PC-3 (cell line): ENCODE data around the gene GTPBP2. TPM values are rescaled to one million over a fixed set of nuclear protein-coding genes. Genes with fewer than 3 reads are reported as not detected.
"Not testable (repeated sequence)": the region's sequence is repeated elsewhere in the genome, so short reads cannot be mapped to it uniquely, and the experiment has no call there.

Experiments used
- ATAC-seq: fragments of 200-7000 bp; cut with Tn5 transposase; 2 replicates; pipeline ENCODE4 v1.9.1; 2020; ENCODE audit warnings: mild to moderate bottlenecking, moderate library complexity
- BruUV-seq: library from RNA; stranded (reverse); fragments of 400-500 nt; replicated peaks from 2 replicates; lab custom pipeline; 2021; lab: Mats Ljungman, UMichigan
- CTCF ChIA-PET: fragments of 300-600 bp; sonication (Branson Sonifier 250); formaldehyde crosslinking; loops from one replicate; lab custom pipeline; 2022; ENCODE audit warnings: antibody characterized with exemption; lab: Charles Lee
- POLR2A ChIA-PET: fragments of 300-600 bp; sonication (Branson Sonifier 250); formaldehyde crosslinking; loops from one replicate; lab custom pipeline; 2022; ENCODE audit warnings: antibody characterized with exemption; ENCODE audit not compliant: unreplicated experiment; lab: Charles Lee
- DNase-seq: peaks from one replicate; pipeline ENCODE4 v3.0.0-alpha.2; 2015
- H2AFZ ChIP-seq: fragments of 300-600 bp; sonication (generic); 2 replicates; pipeline ENCODE4 v1.6.0; 2016; ENCODE audit warnings: antibody characterized with exemption, low read length
- H3F3A ChIP-seq: fragments of 300-600 bp; sonication (generic); one replicate; pipeline ENCODE4 v1.6.0; 2017; ENCODE audit warnings: antibody characterized with exemption, low read length, control low read depth, mild to moderate bottlenecking; ENCODE audit not compliant: unreplicated experiment
- H3K27ac ChIP-seq: fragments of 300-600 bp; sonication (generic); 2 replicates; pipeline ENCODE4 v1.5.1; 2016; ENCODE audit warnings: mild to moderate bottlenecking, low read length
- H3K27me3 ChIP-seq: fragments of 300-600 bp; sonication (generic); 2 replicates; pipeline ENCODE4 v1.6.1; 2016; ENCODE audit warnings: low read length, mixed read lengths
- H3K36me3 ChIP-seq: fragments of 300-600 bp; sonication (generic); 2 replicates; pipeline ENCODE4 v1.6.1; 2016; ENCODE audit warnings: low read depth, mixed run types, low read length, mixed read lengths
- H3K4me1 ChIP-seq: fragments of 300-600 bp; sonication (generic); 2 replicates; pipeline ENCODE4 v1.5.1; 2016; ENCODE audit warnings: low read length; ENCODE audit not compliant: insufficient read depth
- H3K4me2 ChIP-seq: fragments of 300-600 bp; sonication (generic); 2 replicates; pipeline ENCODE4 v1.6.0; 2016; ENCODE audit warnings: low read length
- H3K4me3 ChIP-seq: fragments of 300-600 bp; sonication (generic); 2 replicates; pipeline ENCODE4 v1.5.1; 2016; ENCODE audit warnings: mild to moderate bottlenecking, low read length, mixed read lengths
- H3K79me2 ChIP-seq: fragments of 300-600 bp; sonication (generic); 2 replicates; pipeline ENCODE4 v1.6.1; 2017; ENCODE audit warnings: low read length, mixed read lengths
- H3K9ac ChIP-seq: fragments of 300-600 bp; sonication (generic); 2 replicates; pipeline ENCODE4 v1.6.0; 2016; ENCODE audit warnings: mild to moderate bottlenecking, low read length
- H3K9me2 ChIP-seq: fragments of 300-600 bp; sonication (generic); replicated peaks from 2 replicates; pipeline ENCODE4 v1.6.1; 2016; ENCODE audit warnings: mixed run types, low read length, mixed read lengths
- H3K9me3 ChIP-seq: fragments of 300-600 bp; sonication (generic); 2 replicates; pipeline ENCODE4 v1.6.1; 2016; ENCODE audit warnings: low read length, mixed read lengths
- H4K20me1 ChIP-seq: fragments of 300-600 bp; sonication (generic); 2 replicates; pipeline ENCODE4 v1.6.1; 2016; ENCODE audit warnings: low read length, mixed read lengths
- CTCF ChIP-seq: fragments of 300-600 bp; sonication (generic); conservative IDR thresholded peaks from 2 replicates; pipeline ENCODE4 v1.5.1; 2017; ENCODE audit warnings: antibody characterized with exemption, low read depth, mild to moderate bottlenecking, low read length
- EZH2 ChIP-seq: fragments of 300-600 bp; sonication (generic); IDR thresholded peaks from one replicate; pipeline ENCODE4 v1.6.1; 2017; ENCODE audit warnings: antibody characterized with exemption, mild to moderate bottlenecking, low read length; ENCODE audit not compliant: unreplicated experiment
- EZH2phosphoT487 ChIP-seq: fragments of 300-600 bp; sonication (generic); IDR thresholded peaks from 2 replicates; pipeline ENCODE4 v1.6.1; 2018; ENCODE audit warnings: mild to moderate bottlenecking, antibody characterized with exemption, low read length, borderline replicate concordance
- intact Hi-C: fragments of 100-400 bp; cut with micrococcal nuclease; formaldehyde crosslinking; loops from 2 replicates; pipeline ENCODE4 v1.9.0; 2023
- total RNA-seq: library from RNA; depleted of rRNA; stranded (reverse); fragments of >200 nt; gene quantifications from 2 replicates; pipeline ENCODE4 v1.2.3, GENCODE V29; 2014

The GTPBP2 gene
- total RNA-seq, 1 experiment from 2014 or later: 38.1 TPM

DNA sequence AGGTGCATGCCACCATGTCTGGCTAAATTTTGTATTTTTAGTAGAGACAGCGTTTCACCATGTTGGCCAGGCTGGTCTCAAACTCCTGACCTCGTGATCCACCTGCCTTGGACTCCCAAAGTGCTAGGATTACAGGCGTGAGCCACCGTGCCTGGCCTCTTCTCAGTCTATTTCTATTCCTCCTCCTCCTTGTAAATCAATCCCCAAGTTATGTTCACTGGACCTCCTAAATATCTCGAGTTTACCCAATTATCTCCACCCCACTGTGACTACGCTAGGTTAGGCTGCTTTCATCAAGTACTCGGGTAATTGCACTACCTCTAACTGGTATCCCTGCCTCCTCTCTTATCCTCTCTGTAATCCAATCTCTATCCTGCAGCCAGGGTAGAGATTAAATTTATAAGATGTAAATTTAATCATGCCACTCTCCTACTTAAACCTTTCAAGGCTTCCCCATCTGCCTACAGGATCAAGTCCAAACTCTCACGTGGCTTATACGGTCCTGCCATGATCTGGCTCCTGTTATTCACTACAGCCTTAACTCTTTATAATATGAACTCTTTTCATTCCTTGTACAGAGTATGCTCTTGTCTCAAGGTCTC is 5.7 kb upstream of the GTPBP2 start:
- no TSS peak for BruUV-seq
- Histone ChIP-seq H3K9me2 (no peaks in the 10 kb centered on the region), H3K9me3 (no peaks in the 10 kb centered on the region), H3K27ac (no peak overlapping the region), H4K20me1 (peaks cover 4% of the 10 kb centered on the region; the same call in 1 of the 2 replicates), H3K79me2 (peaks cover 45% of the 10 kb centered on the region), H3K27me3 (no peaks in the 10 kb centered on the region), H2AFZ (peak overlapping the region; percentile 93), H3K4me3 (no peak overlapping the region), H3K36me3 (peaks cover 12% of the 10 kb centered on the region), H3K4me1 (peaks cover 33% of the 10 kb centered on the region), H3K4me2 (peak overlapping the region; percentile 95), H3K9ac (peak overlapping the region; percentile 88; the same call in 1 of the 2 replicates), H3F3A (no peaks in the 10 kb centered on the region)
- intact Hi-C loops: no loop called here
- POLR2A ChIA-PET: interaction anchor here (0.6 kb wide), 1 partner anchor 159 kb away, joined by 5 read pairs; no protein-coding TSS in a partner anchor
- no peak for ATAC-seq
- no peak for DNase-seq
- no peak for TF ChIP-seq EZH2phosphoT487
- no peak for TF ChIP-seq EZH2
- no peak for TF ChIP-seq CTCF
- CTCF ChIA-PET: no interaction called here

DNA sequence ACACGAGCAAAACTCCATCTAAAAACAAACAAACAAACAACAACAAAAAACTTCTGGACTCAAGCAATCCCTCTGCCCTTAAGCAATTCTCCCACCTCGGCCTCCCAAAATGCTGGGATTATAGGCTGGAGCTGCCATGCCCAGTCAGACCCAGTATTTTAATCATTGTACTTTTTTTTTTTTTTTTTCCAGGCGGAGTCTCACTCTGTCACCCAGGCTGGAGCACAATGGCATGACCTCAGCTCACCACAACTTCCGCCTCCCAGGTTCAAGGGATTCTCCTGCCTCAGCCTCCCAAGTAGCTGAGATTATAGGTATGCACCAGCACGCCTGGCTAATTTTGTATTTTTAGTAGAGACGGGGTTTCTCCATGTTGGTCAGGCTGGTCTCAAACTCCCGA is 3.9 kb upstream of the GTPBP2 start:
- H3K9me3 ChIP-seq, BruUV-seq, H2AFZ ChIP-seq, H3K36me3 ChIP-seq, H3K4me3 ChIP-seq, ATAC-seq, DNase-seq, H3F3A ChIP-seq, H3K4me2 ChIP-seq, POLR2A ChIA-PET, H4K20me1 ChIP-seq, H3K9me2 ChIP-seq, H3K27me3 ChIP-seq, H3K27ac ChIP-seq, CTCF ChIA-PET, H3K9ac ChIP-seq, intact Hi-C loops: not testable (repeated sequence)
- Histone ChIP-seq H3K4me1 (peaks cover 30% of the 10 kb centered on the region), H3K79me2 (peaks cover 35% of the 10 kb centered on the region)

DNA sequence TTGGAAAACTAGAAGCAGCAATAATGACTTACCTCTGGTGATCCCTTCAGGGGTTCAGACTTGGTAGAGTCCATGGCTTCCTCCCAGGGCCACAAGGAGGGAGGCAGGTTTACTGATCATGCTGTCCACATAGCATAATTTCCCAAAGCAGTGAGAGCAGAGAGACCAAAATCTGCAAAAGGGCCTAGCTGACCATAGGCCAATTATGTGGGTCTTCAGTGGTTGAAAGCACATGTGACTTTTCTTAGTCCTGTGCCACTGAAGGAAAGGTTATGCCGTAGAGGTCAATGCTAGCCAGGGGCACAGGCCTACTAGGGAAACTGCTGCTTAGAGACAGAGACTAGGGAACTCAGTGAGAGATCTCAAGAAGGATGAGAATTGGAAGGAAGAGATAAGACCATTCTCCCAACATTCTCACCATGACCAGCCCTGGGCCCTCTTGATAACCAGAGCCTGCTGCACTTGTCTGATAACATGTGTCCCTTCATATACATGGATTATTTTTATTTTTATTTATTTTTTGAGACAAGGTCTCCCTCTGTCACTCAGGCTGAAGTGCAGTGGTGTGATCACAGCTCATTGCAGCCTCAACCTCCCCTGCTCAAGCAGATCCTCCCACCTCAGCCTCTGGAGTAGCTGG is 2.0 kb upstream of the GTPBP2 start:
- no TSS peak for BruUV-seq
- peaks cover 34% of the 10 kb centered on the region for H3K79me2 ChIP-seq
- H2AFZ ChIP-seq: no peak overlapping the region
- CTCF ChIA-PET: no interaction called here
- no peaks in the 10 kb centered on the region for H3K9me2 ChIP-seq
- H3K9ac ChIP-seq: no peak overlapping the region
- no peak for TF ChIP-seq EZH2
- no peak for TF ChIP-seq EZH2phosphoT487
- no peak for TF ChIP-seq CTCF
- H4K20me1 ChIP-seq: no peaks in the 10 kb centered on the region
- DNase-seq: no peak
- no peak overlapping the region for H3K4me3 ChIP-seq
- H3K9me3 ChIP-seq: no peaks in the 10 kb centered on the region
- peak overlapping the region; percentile 85 for H3K27ac ChIP-seq
- H3K4me2 ChIP-seq: peak overlapping the region; percentile 98; the same call in 1 of the 2 replicates
- ATAC-seq: no peak
- peaks cover 2% of the 10 kb centered on the region; the same call in 1 of the 2 replicates for H3K36me3 ChIP-seq
- H3F3A ChIP-seq: no peaks in the 10 kb centered on the region
- intact Hi-C loops: no loop called here
- peaks cover 32% of the 10 kb centered on the region for H3K4me1 ChIP-seq
- POLR2A ChIA-PET: no interaction called here
- no peaks in the 10 kb centered on the region for H3K27me3 ChIP-seq
